CD4-positive, alpha-beta T cell treated with Interleukin-12 subunit alpha and Interleukin-12 subunit beta, for 1 hour (primary cell): ENCODE data around the gene SWT1.

Experiments used
- DNase-seq: peaks from one replicate; pipeline ENCODE4 v3.0.0-alpha.2; 2020

The SWT1 gene

DNA sequence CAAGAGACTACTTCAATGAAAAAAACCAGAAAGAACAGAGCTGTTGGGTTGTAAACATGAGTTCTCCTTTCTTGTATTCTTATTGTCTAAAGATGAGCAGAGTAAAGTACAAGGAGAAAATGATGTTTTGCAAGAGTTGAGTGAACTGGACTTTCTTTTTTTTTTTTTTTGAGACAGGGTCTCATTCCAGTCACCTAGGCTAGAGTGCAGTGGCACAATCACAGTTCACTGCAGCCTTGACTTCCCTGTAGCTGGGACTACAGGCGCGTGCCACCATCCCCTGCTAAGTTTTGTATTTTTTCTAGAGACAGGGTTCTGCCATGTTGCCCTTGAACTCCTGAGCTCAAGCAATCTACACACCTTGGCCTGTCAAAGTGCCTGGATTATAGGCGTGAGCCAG lies 167.2 kb downstream of the SWT1 start:
- no peak for DNase-seq

DNA sequence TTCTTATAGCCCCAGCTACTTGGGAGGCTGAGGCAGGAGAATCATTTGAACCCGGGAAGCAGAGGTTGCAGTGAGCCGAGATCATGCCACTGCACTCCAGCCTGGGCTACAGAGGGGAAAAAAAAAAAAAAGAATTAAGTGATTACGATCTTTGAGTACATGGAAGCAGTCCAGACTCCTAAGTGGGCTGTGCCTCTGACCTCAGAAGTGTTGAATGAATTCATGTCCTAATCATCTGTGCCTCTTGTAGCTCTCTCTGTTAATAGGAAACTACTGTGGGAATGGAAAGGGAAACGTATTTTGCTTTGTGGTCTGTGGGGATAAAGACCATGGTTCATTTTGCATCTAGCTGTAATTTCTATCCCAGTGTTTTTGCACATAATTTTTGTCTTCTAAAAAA lies 168.4 kb downstream of the SWT1 start:
- no peak for DNase-seq

GRCh38 chr1:185328255-185328654 lies 171.3 kb downstream of the SWT1 start:
- no peak for DNase-seq

- no peak for DNase-seq
Measured at GRCh38 chr1:185334182-185334581, 177.2 kb downstream of the SWT1 start.

DNA sequence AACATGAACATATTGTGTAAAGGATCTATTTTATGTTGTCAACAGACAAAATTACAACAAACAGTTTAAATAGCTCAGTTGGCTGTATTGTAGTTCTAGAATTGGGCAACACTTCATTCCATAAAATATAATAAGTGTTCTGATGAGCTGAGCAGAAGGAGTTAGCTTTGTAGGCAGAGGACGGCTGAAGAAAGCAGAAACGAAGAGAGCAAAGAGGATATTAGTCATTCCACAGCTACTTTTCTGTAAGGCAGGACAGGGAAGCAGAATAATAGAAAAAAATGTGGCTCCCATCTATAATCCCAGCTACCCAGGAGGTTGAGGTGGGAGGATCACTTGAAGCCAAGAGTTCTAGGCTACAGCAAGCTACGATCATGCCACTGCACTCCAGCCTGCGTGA lies 180.3 kb downstream of the SWT1 start:
- DNase-seq: no peak

DNA sequence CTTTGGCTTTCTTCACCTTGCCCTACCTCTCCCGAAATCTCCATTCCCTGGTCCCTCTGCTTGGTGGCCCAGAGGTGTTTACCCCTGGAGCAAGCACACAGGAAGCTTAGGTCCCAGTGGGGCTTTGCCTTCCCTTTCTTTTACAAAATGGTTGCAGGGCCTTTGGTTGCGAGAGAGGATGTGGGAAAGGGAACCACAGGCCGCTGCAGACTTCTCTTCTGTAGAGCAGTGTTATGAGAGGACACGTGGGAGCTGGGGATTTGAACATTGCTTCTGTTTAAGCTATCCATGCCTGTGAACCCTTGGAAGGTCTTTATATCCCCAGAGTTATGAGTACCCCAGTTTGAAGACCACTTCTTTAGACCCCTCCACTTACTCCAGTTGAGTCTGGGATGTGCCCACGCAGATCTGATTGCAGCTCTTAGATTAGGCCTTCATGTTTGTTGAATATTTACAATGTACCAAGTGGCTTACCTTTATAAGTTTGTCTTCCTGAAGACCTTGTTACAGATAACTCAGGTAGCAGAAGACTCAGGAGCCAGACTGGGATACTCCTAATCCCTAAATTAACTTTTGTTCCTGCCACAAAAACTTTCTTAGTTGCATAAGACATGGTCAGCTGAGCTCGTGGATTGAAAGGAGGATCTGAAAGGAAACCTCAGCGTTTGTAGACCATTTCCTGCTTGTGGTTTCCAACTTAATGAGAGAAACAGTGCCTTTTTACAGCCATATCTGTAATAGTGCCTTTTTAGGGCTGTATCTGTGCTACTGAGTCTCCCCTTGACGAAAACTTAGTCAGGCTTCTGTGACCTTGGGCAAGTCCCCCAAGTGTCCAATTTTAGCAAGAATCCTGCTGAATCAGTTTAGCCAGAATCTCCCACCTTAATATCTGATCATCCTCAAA lies 182.0 kb downstream of the SWT1 start:
- DNase-seq: peak; percentile 46

DNA sequence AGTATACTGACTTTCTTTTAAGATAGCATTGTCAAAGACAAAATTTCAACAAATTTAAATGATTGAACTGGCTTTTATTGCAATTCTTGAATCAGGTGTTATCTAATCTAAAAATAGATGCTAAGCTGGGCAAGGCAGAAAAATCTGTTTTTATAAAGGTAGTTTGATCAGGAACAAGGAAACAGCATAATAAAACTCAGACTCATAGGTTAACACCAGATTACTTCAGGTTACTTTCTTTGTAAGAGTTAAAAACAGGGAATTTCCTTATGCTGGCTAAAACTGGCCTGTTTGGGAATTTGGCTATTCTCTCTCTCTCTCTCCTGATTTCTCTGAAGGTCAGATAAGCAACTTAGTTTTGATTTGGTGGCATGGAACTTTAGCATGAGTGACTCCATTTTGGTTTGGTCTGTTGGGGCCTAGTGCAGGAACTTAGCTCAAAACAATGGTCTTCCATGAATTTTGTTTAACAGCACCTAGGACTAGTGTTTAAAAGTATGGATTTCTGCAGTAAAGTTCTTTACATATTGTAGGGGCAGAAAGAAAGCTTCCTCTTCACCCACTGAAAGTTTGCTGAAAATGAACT lies 184.3 kb downstream of the SWT1 start:
- no peak for DNase-seq
